Measurements from ENCODE around the gene SOS1. TPM values are rescaled to one million over a fixed set of nuclear protein-coding genes. Genes with fewer than 3 reads are reported as not detected.
A peak's percentile ranks its signal among the peaks of the same experiment; 100 is the strongest.

The SOS1 gene
- total RNA-seq, 2 donors from 2014 or later = 29.8 to 61.2 TPM

- no peak overlapping the region for H3K27ac ChIP-seq
- no peak for DNase-seq (ENCODE audit: low spot score)
These were observed 52.3 kb downstream of the SOS1 start for GRCh38 chr2:39068299-39069135.

GRCh38 chr2:39065616-39066015, 55.2 kb downstream of the SOS1 start:
- Histone ChIP-seq H3K27me3 (replicated peaks; ENCODE audit: insufficient read depth) (no peaks in the 10 kb centered on the region), H3K4me3 (no peak overlapping the region), H3K27ac (no peak overlapping the region), H3K4me1 (ENCODE audit: control insufficient read depth in 1 of 2, low read depth in 2 of 2) (peaks cover 6 to 14% of the 10 kb centered on the region in 2 donors), H3K36me3 (peaks cover 3% of the 10 kb centered on the region), H3K9me3 (no peaks in the 10 kb centered on the region)
- DNase-seq (ENCODE audit: low spot score) (no peak), ATAC-seq (ENCODE audit: insufficient number of reproducible peaks, low FRiP score, low read depth) (no peak)
- no peak for TF ChIP-seq CTCF (IDR thresholded peaks at IDR 0.05)

More at GRCh38 chr2:39068299-39069135, 52.3 kb downstream of the SOS1 start:
- no peak for ATAC-seq (ENCODE audit: insufficient number of reproducible peaks, low FRiP score, low read depth)
- no peaks in the 10 kb centered on the region for H3K9me3 ChIP-seq
- no peaks in the 10 kb centered on the region for H3K27me3 ChIP-seq (replicated peaks; ENCODE audit: insufficient read depth)
- no peak for TF ChIP-seq CTCF (IDR thresholded peaks at IDR 0.05)
- H3K36me3 ChIP-seq = peaks cover 3% of the 10 kb centered on the region
- no peak overlapping the region for H3K4me3 ChIP-seq
- H3K4me1 ChIP-seq (ENCODE audit: control insufficient read depth in 1 of 2, low read depth in 2 of 2) = peaks cover 11 to 26% of the 10 kb centered on the region in 2 donors

GRCh38 chr2:39062320-39062719, 58.5 kb downstream of the SOS1 start:
- no peak for TF ChIP-seq CTCF (IDR thresholded peaks at IDR 0.05)
- H3K27me3 ChIP-seq (replicated peaks; ENCODE audit: insufficient read depth) = no peaks in the 10 kb centered on the region
- H3K4me3 ChIP-seq = no peak overlapping the region
- H3K27ac ChIP-seq = no peak overlapping the region
- H3K36me3 ChIP-seq = peaks cover 3% of the 10 kb centered on the region
- DNase-seq (ENCODE audit: low spot score) = no peak
- H3K4me1 ChIP-seq (ENCODE audit: control insufficient read depth in 1 of 2, low read depth in 2 of 2) = peaks cover 3 to 16% of the 10 kb centered on the region in 2 donors
- ATAC-seq (ENCODE audit: insufficient number of reproducible peaks, low FRiP score, low read depth) = no peak
- no peaks in the 10 kb centered on the region for H3K9me3 ChIP-seq

- ATAC-seq (ENCODE audit: insufficient number of reproducible peaks, low FRiP score, low read depth) = no peak
- Histone ChIP-seq H3K4me3 (no peak overlapping the region), H3K27me3 (replicated peaks; ENCODE audit: insufficient read depth) (no peaks in the 10 kb centered on the region), H3K9me3 (no peaks in the 10 kb centered on the region), H3K4me1 (ENCODE audit: control insufficient read depth in 1 of 2, low read depth in 2 of 2) (peaks cover 3 to 16% of the 10 kb centered on the region in 2 donors), H3K36me3 (peaks cover 3% of the 10 kb centered on the region), H3K27ac (no peak overlapping the region)
- no peak for DNase-seq (ENCODE audit: low spot score)
- no peak for TF ChIP-seq CTCF (IDR thresholded peaks at IDR 0.05)
These were observed 59.6 kb downstream of the SOS1 start for GRCh38 chr2:39061280-39061679.

- ATAC-seq (ENCODE audit: insufficient number of reproducible peaks, low FRiP score, low read depth) (no peak), DNase-seq (ENCODE audit: low spot score) (no peak)
- no peaks in the 10 kb centered on the region for H3K9me3 ChIP-seq
- no peaks in the 10 kb centered on the region for H3K36me3 ChIP-seq
- H3K4me3 ChIP-seq = no peak overlapping the region
- H3K27me3 ChIP-seq (replicated peaks; ENCODE audit: insufficient read depth) = no peaks in the 10 kb centered on the region
- TF ChIP-seq CTCF (IDR thresholded peaks at IDR 0.05) = peak; percentile 63
- H3K4me1 ChIP-seq (ENCODE audit: control insufficient read depth in 1 of 2, low read depth in 2 of 2) = peaks cover 0 to 7% of the 10 kb centered on the region in 2 donors
- H3K27ac ChIP-seq = no peak overlapping the region
These were observed 61.4 kb downstream of the SOS1 start for GRCh38 chr2:39059366-39059952.

Measured in thoracic aorta (tissue), 2 donors.